Measurements from ENCODE around the gene RAD51B. TPM values are rescaled to one million over a fixed set of nuclear protein-coding genes. Genes with fewer than 3 reads are reported as not detected.

RAD51B gene
- total RNA-seq, 4 donors from 2014 or later: 14.0 to 16.4 (median 14.8) TPM

GRCh38 chr14:68446243-68447040 lies 626.9 kb downstream of the RAD51B start:
- no peaks in the 10 kb centered on the region for H3K9me3 ChIP-seq
- intact Hi-C loops (cut with DNase I): no loop called here
- H3K36me3 ChIP-seq: no peaks in the 10 kb centered on the region
- H3K27me3 ChIP-seq: no peaks in the 10 kb centered on the region
- WGBS, 2 donors: 94 to 97% methylated on average over 7 of the region's 7 CpGs
- no peak for DNase-seq
- H3K4me3 ChIP-seq (replicated peaks in 1 of 3): no peak overlapping the region
- no peak overlapping the region for H3K27ac ChIP-seq
- H3K4me1 ChIP-seq: peaks cover 0 to 17% of the 10 kb centered on the region in 2 donors
- TF ChIP-seq POLR2A (IDR thresholded peaks at IDR 0.05) (no peak), CTCF (IDR thresholded peaks at IDR 0.05) (no peak)

DNA sequence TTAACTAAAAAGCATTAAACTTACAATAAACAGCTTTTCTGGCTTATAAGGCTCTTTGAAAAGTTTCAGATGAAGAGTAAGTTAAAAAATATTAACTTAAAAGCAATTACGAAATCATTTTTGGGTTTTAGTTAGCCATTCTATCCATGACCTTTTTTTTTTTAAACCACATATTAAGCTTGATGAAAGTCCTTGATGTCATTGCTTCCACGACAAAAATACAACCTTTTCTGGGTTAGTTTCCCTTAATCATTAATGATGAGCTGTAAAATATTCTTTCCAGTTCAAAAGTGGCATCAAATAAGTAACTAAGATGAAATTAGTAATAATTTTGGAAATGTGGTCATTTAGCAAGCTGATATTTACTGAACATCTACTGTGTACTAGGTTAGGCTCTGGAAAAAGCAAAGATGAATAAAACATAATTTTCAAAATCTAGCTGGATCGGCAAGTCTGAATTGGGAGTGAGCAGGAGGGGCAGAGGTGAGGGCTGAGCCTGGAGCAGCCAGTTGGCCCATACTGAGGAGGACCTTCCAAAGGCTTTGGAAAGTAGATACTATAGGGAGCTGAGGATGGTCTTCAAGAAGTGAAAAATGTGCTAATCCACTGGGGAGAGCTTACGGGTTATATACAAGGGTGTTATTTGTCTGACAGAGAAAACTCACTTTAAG lies 628.1 kb downstream of the RAD51B start:
- Histone ChIP-seq H3K27ac (no peak overlapping the region), H3K27me3 (no peaks in the 10 kb centered on the region), H3K4me1 (peaks cover 0 to 17% of the 10 kb centered on the region in 2 donors), H3K9me3 (no peaks in the 10 kb centered on the region), H3K4me3 (replicated peaks in 1 of 3) (no peak overlapping the region), H3K36me3 (no peaks in the 10 kb centered on the region)
- no peak for DNase-seq
- intact Hi-C loops (cut with DNase I): no loop called here
- TF ChIP-seq CTCF (IDR thresholded peaks at IDR 0.05) (no peak), POLR2A (IDR thresholded peaks at IDR 0.05) (no peak)
- WGBS, 2 donors: 89 to 91% methylated on average over 4 of the region's 4 CpGs

GRCh38 chr14:68448252-68448902 lies 628.8 kb downstream of the RAD51B start:
- Histone ChIP-seq H3K4me3 (replicated peaks in 1 of 3) (no peak overlapping the region), H3K4me1 (peaks cover 0 to 17% of the 10 kb centered on the region in 2 donors), H3K36me3 (no peaks in the 10 kb centered on the region), H3K27ac (no peak overlapping the region), H3K9me3 (no peaks in the 10 kb centered on the region), H3K27me3 (no peaks in the 10 kb centered on the region)
- intact Hi-C loops (cut with DNase I): no loop called here
- WGBS, 2 donors: 96 to 97% methylated on average over 3 of the region's 3 CpGs
- DNase-seq: no peak
- TF ChIP-seq CTCF (IDR thresholded peaks at IDR 0.05): no peak
- no peak for TF ChIP-seq POLR2A (IDR thresholded peaks at IDR 0.05)

DNA sequence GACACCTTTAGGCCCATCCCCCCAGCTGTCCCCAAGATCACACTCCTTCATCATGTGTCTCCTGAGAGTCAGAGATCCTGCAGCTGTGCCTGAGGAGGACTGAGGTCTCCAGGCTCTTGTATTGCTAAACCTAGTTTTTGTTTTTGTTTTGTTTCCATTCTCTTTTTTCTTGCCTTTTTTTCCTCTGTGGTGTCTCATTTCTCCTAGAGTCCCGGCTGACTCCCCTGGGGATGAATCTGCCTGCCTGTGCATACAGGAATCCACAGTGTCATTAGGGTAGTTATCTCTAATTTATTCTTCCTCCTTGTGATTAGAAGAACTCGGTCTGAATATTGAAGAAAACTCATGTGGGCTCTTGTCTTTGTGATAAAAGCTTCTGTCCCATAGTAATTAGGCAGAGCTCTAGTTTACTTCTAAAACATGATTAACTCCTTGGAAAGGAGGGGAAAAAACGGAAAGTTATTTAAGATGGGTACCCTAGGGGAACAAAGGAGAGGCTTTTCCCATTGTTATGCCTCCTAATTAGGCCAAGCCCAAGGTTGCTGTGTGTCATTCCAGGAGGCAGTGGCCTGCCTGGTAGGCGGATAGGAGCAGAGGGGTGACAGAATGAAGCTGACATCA lies 630.1 kb downstream of the RAD51B start:
- H3K4me1 ChIP-seq: peaks cover 0 to 13% of the 10 kb centered on the region in 2 donors

More for the DNA sequence above, 630.1 kb downstream of the RAD51B start:
- Histone ChIP-seq H3K9me3 (no peaks in the 10 kb centered on the region), H3K4me3 (replicated peaks in 1 of 3) (no peak overlapping the region), H3K36me3 (no peaks in the 10 kb centered on the region), H3K27ac (no peak overlapping the region), H3K27me3 (no peaks in the 10 kb centered on the region)
- DNase-seq: no peak
- 81 to 86% methylated on average over 4 of the region's 4 CpGs for WGBS, 2 donors
- no peak for TF ChIP-seq POLR2A (IDR thresholded peaks at IDR 0.05)
- TF ChIP-seq CTCF (IDR thresholded peaks at IDR 0.05): no peak
- intact Hi-C loops (cut with DNase I): no loop called here

Data from thyroid gland (tissue), 4 donors.